Measurements from ENCODE around the gene RHBDD2.
"Not testable (repeated sequence)": the region's sequence is repeated elsewhere in the genome, so short reads cannot be mapped to it uniquely, and the experiment has no call there.

RHBDD2 gene
- total RNA-seq = 5.7 to 18.5 (median 11.5) reads per million in 17 experiments

DNA sequence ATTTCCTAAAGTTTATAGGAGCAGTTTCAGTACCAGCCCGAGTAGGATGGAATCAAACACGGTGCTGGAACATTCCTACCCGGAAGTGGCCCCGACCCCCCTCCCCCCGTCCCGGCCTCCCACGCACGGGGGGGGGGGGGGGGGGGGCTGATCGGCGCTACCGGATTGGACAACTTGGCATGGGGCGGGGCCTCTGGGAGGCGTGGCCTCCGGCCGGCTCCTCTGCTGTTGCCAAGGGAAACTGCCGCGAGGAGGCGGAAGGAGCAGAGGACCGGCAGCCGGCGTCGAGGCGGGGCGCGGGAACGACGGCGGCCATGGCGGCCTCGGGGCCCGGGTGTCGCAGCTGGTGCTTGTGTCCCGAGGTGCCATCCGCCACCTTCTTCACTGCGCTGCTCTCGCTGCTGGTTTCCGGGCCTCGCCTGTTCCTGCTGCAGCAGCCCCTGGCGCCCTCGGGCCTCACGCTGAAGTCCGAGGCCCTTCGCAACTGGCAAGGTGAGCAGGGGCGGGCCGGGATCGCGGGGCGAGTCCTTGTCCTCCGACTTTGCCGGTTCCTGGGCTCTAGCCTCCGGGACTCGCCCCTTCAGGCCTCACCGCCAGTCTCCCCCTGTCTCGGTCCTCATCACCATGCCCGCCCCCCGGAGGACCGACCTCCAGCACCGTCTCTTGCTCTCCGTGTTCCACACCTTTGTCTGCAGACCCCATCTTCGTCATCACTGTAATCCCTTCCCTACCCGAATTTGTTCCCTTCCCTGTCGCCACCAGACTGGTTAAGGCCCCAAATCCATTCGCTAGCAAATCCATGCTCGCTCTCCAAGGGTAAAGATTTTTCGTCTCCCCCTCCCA, at the start of gene RHBDD2:
Gene RHBDD2 (plus strand): TSS at position 266 of the 843 bp plus-strand sequence. CDS start 49 bp downstream, at position 315.
- peak; percentile 96 to 98 (median 97) for DNase-seq

DNA sequence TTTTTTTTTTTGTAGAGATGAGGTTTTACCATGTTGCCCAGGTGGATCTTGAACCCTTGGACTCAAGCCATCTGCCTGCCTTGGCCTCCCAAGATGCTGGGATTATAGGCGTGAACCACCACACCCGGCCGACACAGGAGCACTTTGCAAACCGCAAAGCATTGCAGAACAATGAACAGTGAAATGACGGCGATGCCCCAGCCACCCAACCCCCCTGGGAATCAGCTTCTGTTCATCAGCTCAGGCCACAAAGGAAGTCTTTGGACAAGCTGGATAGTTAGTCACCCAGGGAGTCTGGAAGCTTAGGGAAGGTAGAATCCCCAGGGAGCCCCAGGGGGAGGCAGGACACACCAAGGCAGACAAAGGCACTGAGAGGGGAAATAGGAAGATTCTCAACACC, 49.2 kb upstream of the RHBDD2 start:
- DNase-seq = not testable (repeated sequence)

DNA sequence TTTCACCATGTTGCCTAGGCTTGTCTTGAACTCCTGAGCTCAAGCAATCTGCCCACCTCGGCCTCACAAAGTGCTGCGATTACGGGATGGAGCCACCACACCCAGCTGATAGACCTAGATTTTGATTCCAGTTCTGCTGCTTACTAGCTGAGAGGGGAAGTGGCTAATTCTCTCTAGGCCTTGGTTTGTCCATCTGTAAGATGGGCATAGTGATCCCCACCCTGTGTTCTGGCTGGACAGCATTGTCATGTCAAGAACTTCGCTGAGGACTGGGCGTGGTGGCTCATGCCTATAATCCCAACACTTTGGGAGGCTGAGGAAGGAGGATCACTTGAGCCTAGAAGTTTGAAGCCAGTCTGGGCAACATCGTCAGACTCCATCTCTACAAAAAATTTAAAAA, 47.9 kb upstream of the RHBDD2 start:
- no peak for DNase-seq

DNA sequence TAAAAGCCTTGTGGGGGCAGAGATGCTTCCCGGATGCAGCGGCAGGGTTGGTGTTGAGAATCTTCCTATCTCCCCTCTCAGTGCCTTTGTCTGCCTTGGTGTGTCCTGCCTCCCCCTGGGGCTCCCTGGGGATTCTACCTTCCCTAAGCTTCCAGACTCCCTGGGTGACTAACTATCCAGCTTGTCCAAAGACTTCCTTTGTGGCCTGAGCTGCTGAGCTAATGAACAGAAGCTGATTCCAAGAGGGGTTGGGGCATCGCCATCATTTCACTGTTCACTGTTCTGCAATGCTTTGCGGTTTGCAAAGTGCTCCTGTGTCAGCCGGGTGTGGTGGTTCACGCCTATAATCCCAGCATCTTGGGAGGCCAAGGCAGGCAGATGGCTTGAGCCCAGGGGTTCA, 45.2 kb upstream of the RHBDD2 start:
- DNase-seq = not testable (repeated sequence)

DNA sequence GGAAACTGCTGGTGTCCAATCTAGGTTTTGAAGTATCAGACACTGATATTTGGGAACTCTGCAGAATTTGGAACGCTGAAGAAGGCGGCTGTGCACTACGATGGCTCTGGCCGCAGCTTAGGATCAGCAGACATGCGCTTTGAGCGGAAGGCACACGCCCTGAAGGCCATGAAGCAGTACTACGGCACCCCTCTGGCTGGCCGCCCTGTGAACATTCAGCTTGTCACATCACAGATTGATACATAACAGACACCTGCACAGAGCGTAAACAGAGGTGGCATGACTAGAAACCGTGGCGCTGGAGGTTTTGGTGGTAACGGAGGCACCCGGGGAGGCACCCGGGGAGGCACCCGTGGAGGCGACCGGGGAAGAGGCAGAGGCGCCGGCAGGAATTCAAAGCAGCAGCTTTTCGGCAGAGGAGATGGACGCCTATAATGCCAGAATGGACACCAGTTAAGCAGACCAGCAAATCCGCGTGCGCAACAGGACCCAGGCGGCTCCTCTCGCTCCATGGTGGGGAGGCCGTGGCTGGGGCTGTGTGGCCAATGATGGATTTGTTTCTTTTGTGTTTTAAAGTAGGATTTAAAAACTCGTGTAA, 43.0 kb upstream of the RHBDD2 start:
- no peak for DNase-seq

DNA sequence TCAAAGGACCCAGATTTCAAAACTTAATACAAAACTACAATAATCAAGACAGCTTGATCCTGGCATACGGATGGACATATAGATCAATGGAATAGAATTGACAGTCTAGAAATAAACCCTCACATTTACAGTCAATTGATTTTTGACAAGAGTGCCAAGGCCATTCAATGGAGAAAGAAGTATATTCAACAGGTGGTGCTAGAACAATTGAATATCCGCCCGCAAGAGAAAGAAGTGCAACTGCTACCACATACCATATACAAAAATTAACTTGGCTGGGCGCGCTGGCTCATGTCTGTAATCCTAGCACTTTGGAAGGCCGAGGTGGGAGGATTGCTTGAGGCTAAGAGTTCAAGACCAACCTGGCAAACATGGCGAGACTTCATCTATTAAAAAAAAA, 42.0 kb upstream of the RHBDD2 start:
- DNase-seq = no peak

DNA sequence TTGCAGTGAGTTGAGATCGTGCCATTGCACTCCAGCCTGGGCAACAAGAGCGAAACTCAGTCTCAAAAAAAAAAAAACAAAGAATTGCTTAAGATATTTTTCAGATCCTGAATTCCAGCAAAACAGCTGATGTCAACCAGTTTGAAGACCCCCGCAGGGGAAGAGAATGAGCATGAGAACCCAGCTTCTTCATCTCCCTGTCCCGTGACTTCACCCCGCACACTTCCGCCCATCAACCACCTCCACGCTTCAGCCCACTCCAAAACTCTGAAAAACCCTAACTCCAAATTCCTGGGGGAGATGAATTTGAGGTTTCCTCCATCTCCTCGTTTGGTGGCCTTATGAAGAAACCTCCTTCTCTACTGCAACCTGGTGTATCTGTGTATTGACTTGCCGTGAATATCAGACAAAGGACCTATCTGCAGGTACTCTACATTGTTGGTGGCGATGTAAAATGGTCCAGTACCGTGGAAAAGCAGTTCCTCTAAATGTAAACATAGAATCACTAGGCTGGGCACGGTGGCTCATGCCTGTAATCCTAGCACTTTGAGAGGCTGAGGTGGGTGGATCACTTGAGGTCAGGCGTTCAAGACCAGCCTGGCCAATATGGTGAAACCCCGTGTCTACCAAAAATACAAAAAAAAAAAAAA, 40.4 kb upstream of the RHBDD2 start:
- not testable (repeated sequence) for DNase-seq

DNA sequence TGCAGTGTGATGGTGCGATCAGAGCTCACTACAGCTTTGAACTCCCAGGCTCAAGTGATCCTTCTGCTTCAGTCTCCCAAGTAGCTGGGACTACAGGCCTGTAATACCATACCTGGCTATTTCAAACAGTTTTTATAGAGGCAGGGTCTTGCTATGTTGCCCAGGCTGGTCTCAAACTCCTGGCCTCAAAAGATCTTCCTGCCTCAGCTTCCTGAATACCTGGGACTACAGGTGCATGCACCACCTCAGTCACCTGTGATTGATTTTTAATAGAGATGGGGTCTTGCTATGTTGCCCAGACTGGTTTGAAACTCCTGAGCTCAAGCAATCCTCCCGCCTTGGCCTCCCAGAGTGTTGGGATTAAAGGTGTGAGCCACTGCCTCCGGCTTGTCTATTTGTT, 38.8 kb upstream of the RHBDD2 start:
- DNase-seq = no peak

DNA sequence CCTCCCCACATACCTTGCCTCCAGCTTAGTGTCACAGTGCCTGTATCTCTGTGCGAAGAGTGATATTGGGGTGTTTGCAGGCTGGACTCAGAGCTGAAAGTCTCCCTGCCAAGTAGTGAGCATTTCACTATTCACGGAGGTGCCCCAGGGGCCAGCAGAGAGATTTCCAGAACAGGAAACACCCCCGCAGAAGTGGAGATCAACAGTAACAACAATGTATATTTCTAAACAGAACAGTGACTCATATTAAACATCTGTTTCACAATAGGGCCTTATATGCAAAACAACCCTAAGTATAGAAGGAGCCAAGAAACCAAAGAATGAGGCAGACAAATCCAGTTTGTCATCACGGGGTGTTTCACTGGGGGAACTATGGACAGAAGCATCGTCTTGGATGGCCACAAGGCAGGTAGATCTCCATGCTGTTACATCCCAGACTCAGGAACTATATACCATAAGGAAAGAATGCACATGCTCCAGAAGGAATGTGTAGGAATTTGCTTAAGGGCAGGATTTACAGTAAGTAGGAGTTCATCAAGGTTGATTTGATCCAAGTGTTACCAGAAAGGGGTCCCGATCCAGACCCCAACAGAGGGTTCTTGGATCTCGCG, 35.9 kb upstream of the RHBDD2 start:
- peak; percentile 72 to 94 (median 86) for DNase-seq

DNA sequence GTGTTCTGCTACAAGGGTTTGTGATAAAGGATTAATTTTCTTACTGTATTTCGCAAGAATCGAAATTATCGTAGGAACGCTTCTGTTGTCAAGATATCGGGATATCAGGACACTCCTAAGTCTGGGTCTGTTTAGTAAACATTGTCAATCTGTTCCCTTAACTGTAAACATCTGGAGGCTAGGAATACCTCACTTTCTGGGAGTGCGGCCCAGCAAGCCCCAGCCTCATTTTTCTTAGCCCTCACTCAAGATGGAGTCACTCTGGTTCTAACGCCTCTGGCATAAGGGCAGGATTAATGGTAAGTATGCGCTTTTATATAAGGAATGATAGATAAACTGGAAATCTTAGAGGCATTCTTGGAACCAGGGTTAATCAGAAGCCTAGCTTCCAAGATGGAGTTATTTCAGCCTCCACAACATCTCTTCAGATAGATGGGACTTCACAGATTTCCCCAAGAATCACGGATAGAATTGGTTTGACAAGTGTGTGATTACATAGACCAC, 35.2 kb upstream of the RHBDD2 start:
- no peak for DNase-seq

DNA sequence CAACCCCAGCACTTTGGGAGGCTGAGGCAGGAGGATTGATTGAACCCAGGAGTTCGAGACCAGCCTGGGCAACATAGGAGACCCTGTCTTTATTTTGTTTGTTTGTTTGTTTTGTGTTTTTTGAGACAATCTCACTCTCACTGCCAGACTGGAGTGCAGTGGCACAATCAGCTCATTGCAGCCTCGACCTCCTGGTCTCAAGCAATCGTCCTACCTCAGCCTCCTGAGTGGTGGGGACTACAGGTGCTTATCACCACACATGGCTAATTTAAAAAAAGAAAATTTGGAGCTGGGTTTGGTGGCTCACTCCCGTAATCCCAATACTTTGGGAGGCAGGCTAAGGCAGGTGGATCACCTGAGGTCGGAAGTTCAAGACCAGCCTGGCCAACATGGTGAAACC, 34.7 kb upstream of the RHBDD2 start:
- DNase-seq = no peak

DNA sequence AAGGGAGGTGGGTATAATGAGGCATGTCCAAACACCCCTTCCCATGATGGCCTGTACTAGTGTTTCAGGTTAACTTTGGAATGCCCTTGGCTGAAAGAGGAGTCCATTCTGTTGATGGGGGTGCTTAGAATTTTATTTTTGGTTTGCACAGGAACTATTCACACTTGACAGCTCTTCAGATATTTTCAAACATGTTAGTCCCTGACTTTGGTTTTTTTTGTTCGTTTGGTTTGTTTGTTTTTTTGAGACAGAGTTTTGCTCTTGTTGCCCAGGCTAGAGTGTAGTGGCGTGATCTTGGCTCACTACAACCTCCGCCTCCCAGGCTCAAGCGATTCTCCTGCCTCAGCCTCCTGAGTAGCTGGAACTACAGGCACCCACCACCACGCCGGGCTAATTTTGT, 33.7 kb upstream of the RHBDD2 start:
- not testable (repeated sequence) for DNase-seq

DNA sequence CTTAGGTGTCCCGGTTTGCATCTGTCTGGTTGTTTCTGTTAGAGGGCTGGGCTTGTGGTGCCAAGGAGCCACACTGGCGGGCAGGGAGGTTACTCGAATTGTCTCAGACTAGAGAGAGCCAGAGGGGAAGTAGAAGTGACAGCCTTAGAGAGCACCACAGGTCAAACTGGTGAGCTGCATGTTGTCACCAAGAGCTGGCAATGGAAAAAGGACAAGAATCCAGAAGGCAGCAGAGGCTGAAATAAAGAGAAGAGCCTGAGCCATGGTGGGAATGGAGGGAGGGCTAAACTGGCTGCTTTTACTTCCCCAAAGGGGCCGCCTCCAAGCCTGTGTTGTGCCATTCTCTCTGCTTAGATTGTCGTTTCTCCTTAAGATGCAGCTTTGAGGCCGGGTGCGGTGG, 31.1 kb upstream of the RHBDD2 start:
- peak; percentile 81 to 90 (median 84) for DNase-seq

DNA sequence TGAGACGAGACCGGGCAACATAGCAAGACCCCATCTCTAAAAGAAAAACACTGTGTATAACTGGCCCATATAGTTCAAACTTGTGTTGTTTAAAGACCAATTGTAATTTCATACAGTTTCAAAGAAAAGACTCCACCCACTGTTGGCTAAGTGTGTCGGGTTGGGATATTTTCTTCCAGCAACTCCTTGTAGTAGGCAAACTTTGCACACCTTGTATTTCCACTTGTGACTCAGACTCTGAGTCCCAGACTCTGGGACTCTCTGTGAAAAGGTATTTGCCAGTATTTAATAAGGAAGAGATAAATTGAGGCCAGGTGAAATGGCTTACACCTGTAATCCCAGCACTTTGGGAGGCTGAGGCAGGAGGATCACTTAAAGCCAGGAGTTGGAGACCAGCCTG, 29.3 kb upstream of the RHBDD2 start:
- no peak for DNase-seq

DNA sequence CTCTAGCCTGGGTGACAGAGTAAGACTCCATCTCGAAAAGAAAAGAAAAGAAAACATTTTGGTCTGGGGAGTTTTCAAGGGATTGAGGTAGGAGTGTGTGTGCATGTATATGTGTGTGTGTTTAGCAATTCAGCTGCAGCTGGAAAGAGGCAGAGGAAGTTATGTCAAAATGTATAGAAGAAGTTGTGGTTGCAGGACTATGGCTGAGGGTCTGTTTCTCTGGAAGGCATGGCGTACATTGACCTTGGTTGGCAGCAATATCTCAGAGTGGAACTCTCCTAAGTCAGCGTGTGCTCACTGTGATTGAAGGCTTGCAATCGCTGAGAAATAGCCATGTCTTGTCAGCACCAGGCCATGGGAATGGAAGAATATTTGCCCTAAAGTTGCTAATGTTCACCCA, 28.6 kb upstream of the RHBDD2 start:
- DNase-seq = peak; percentile 75 to 90 (median 85)

DNA sequence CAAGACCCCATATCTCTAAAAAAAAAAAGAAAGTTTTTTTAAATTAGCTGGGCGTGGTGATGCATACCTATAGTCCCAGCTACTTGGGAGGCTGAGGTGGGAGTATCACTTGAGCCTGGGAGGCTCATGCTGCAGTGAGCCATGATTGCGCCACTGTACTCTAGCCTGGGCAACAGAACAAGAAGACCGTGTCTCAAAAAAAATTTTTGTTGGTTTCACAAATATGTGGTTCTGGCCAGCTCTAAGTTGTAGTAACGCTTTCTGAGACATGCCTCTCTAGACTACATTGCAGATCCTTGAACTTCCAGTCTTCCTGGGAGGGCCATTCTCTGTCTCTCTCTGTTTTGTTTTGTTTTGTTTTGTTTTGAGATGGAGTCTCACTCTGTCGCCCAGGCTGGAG, 24.6 kb upstream of the RHBDD2 start:
- peak in 3 of 4 experiments; percentile 54 to 67 (median 56) for DNase-seq

DNA sequence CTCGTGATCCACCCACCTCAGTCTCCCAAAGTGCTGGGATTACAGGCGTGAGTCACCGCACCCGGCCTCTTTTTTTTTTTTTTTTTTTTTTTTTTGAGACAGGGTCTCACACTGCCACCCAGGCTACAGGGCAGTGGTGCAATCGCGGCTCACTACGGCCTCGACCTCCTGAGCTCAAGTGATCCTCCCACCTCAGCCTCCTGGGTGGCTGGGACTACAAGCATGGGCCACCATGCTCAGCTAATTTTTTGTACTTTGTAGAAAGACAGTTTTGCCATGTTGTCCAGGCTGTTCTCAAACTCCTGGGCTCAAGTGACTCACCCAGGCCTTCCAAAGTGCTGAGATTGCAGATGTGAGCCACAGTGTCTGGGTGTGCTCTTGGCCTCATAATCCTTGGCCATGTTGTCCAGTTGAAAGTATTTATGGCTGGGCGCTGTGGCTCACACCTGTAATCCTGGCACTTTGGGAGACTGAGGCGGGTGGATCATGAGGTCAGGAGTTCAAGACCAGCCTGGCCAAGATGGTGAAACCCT, 24.0 kb upstream of the RHBDD2 start:
- peak; percentile 42 to 67 (median 58) for DNase-seq

DNA sequence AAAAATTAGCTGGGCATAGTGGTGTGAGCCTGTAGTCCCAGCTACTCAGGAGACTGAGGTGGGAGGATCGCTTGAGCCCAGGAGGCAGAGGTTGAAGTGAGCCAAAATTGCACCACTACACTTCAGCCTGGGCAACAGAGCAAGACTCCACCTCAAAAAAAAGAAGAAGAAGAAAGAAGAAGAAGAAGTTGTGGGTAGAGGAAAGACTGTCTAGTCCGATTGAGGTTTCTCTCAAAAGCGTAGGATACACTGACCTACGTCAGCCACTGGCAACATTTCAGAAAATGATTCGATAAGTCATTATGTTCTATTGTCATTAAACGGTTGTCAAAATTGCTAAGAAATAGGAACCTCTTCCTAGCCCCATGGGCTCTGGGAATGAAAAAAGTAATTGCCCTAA, 22.3 kb upstream of the RHBDD2 start:
- DNase-seq = peak; percentile 82 to 97 (median 94)

DNA sequence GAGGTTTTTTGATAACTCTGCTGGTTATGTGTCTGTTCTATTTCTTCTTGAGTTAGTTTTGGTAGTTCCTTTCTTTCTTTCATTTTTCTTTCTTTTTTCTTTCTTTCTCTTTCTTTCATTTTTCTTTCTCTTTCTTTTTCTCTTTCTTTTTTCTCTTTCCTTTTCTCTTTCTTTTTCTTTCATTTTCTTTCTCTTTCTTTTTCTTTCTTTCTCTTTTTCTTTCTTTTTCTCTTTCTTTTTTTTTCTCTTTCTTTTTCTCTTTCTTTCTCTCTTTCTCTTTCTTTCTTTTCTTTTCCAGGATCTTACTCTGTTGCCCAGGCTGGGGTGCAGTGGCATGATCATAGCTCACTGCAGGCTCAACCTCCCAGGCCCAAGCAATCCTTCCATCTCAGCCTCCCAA, 20.4 kb upstream of the RHBDD2 start:
- DNase-seq = no peak

DNA sequence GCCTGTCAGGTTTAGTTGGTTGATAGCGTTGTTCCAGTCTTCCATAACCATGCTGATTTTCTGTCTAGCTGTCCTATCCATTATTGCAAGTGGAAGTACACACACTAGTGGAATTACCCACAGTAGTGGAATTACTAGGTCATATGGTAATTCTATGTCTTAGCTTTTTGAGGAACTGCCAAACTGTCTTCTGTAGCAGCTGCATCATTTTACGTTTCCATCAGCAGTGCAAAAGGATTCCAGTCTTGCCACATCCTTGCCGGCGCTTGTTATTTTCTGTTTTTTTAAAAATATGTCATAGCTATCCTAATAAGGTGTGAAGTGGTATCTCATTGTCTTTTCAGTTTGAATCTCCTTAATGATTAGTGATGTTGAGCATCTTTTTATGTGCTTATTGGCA, 17.2 kb upstream of the RHBDD2 start:
- DNase-seq = peak; percentile 78 to 94 (median 86)

DNA sequence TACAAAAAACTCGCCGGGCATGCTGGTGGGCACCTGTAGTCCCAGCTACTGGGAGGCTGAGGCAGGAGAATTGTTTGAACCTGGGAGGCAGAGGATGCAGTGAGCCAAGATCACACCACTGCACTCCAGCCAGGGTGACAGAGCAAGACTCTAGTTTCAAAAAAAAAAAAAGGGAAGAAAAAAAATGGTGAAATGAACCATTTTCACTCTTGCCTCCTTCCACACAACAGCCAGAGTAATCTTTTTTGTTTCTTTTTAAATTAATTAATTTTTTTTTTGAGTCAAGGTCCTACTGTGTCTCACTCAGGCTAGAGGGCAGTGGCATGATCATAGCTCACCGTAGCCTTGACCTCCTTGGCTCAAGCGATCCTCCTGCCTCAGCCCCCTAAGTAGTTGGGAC, 14.6 kb upstream of the RHBDD2 start:
- peak in 2 of 4 experiments; percentile 28 to 35 for DNase-seq

DNA sequence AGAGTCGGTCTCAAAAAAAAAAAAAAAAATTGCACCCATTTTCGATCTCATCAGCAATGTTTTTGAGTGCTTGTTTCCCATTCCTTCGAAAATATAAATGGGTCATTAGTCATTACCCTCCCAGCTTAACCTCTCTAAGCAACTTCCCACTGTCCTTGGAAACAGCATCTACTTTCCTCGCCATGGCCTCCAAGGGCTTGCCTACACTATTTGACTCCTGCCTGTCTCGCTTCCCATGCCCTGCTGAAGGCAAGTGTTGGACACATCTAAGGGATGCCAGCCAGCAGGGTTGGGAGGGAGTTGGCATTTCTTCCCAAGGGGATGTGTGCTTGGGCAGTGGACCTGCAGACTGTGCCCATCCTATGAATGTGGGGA, 12.7 kb upstream of the RHBDD2 start:
- peak; percentile 29 to 71 (median 49) for DNase-seq
